Renal cortical epithelial cell (primary cell): ENCODE data around the gene TTC22. TPM values are rescaled to one million over a fixed set of nuclear protein-coding genes. Genes with fewer than 3 reads are reported as not detected.
"Not testable (repeated sequence)": the region's sequence is repeated elsewhere in the genome, so short reads cannot be mapped to it uniquely, and the experiment has no call there.

Experiments used
- DNase-seq: peaks from one replicate; pipeline ENCODE4 v3.0.0-alpha.2; 2011; ENCODE audit warnings: low read depth
- total RNA-seq: library from RNA; depleted of rRNA; stranded (reverse); fragments of >200 nt; gene quantifications from 2 replicates; pipeline ENCODE4 v1.2.3, GENCODE V29; 2014

The TTC22 gene
- total RNA-seq, 1 donor from 2014 or later, result 10.3 TPM

DNA sequence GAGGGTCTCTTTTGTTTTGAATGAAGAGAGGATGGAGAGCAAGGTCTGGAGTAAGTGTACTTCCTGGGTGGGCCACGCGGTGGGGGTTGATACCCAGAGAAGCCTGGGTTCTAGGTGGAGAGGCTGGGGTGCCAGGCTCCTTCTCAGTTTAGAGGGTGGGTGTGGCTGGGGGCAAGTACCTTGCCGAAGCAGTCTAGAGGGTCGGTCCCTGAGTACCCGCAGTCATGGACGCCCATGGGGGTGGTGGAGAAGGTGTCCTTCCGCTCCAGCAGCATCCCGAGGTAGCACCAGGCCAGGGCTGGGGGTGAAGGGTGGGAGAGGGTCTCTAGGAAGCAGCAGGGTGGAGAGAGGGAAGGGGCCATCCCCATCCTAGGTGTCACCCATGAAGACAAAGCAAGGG, 14.3 kb downstream of the TTC22 start:
- no peak for DNase-seq

DNA sequence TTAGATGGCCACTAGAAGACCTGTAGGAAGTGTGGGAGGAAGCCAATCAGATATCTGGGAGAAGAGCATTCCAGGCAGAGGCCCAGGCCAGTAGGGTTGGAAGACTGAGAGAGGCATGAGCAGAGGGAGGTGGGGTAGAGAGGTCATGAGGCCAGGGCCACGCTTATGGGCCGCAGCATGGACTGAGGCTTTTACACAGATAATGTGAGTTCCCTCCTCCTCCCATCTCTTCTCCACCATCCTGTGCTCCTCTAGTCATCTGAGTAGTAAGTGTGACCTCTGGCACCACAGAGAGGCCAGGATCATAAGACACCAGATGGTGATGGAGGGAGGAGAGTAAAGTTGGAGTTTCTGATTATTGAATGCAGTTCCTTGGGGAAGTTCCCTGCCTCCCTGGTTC, 17.1 kb downstream of the TTC22 start:
- DNase-seq, result no peak

DNA sequence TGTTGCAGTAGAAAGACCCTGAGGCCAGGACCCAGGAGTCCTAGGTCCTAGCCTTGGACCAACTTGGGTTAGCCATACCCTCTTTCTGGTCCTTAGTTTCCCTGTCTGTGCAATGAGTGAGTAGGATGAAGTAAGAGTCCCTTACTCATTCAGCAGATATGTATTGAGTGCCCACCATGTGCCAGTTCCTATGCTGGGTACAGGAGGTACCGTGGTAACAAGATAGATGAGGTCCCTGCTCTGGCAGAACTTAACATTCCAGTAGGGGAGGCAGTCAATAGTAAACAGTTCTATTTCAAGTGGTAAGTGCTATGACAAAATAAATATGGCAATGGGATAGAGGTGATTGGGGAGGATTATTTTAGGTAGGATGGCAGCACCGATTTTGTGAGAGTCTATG, 18.5 kb downstream of the TTC22 start:
- no peak for DNase-seq

DNA sequence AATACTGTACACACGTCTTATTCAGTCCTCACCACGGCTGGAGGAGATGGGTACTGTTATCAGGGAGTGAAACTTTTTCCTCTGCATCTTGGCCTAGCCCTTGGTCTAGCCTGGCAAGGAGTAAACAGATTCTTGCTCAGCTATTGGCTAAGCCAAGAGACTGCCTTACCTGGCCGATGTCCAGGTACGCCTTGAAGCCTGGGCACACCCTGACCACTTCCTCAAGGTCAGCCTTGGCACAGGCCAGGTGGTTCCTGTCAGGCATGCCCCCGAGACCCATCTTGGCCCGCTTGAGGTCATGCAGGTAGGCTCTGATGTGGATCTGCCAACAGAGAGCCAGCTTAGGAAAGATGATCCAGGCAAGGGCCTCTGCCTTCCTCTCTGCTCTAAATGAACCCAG, 19.0 kb downstream of the TTC22 start:
- DNase-seq, result no peak

DNA sequence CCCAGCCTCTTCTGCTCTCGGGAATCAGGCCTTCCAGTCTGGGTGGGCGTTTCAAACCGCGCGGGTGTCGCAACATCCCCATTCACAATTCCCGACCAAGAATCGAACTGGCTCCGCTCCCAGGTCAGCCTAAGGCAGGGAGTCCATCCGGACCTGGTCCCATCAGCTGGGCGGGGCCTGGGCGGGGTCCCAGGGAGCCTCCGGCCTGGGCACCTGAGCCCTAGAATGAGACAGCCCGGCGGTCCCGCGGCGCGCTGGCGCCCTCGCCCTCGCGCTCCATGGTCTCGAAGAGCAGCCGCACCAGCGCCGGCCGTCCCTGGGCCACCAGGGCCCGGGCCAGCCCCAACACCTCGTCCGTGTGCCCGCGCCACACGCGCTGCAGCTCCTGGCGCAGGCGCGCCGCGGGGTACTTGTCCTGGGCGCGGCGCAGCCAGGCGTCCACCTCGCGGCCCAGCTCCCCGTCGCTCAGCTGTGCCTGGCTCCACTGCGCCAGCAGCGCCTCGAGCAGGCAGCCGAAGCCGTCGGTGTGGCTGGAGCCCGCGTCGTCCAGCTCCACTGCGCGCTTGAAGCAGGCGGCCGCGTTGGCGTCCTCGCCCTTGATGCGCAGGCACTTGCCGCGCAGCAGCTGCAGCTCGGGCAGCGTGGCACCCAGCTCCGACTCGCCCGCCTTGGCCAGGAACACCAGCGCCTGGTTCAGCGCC, 19.9 kb downstream of the TTC22 start:
- DNase-seq, result no peak

DNA sequence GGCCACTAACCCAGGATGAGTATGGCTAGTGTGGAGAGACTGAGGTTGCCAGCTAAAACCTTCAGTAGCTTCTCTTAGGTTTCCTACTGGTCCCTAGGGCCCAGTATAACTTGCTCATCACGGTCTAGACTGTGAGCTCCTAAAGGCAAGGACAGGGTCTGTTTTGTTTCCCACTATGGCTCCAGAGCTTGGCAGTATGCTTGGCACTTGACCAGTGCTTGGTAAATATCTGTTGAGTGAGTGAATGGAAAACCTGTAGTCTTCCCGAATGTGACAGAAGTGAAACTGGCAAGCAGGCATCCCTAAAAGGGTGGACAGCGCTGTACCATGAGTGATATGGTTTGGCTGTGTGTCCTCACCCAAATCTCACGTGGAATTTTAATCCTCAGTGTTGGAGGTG, 23.7 kb downstream of the TTC22 start:
- DNase-seq, result no peak

DNA sequence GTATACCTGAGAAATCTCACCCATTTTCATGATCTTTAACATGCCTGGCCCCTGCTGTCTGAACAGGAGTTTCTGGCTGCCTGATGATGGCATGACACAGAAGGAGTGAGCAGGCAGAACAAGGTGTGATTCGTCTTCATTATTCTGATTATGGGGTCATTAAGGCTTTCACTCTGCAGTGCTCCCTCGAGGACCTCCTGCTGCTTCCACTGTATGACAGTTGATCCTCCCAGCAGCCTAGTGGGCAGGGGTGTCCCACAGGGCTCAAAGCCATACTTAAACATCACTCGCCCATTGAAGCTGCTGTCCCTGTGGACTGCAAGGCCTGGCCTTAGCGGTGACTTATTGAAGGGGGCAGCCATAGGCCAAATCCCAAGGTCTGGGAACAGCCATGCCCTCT, 24.1 kb downstream of the TTC22 start:
- DNase-seq, result no peak

DNA sequence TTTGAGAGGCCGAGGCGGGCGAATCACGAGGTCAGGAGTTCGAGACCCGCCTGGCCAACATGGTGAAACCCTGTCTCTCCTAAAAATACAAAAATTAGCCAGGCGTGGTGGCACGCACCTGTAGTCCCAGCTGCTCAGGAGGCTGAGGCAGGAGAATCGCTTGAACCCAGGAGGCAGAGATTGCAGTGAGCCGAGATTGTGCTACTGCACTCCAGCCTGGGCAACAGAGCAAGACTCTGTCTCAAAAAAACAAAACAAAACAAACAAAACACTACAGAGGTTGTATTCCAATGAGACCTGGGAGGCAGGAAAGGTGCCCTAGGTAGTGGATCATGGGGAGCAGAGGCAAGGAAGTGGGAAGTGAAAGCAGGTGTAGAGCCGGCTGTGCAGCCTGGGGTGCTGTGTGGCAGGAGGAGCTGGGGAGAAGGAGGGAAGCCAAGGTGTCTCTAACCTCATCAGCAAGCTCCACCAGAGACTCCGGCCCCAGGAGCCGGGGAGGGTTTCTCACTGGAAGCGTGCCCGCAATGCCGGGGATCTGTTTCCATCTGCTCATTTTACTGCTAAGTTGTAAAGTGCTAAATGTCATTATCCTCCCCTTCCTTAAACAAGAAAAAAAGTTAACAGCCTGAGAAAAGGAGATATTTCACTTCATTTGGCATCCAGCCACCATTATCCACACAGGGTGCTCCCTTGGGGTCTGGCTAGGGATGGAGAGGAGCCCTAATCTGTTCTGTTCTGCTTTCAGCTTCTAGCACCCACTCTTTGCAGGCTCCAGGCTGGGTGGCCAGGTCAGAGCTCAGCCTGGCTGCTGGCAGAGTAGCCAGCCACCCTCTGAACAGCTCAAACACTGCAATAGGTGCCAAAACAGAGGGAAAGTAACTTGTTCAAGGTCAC, 25.0 kb downstream of the TTC22 start:
- not testable (repeated sequence) for DNase-seq

DNA sequence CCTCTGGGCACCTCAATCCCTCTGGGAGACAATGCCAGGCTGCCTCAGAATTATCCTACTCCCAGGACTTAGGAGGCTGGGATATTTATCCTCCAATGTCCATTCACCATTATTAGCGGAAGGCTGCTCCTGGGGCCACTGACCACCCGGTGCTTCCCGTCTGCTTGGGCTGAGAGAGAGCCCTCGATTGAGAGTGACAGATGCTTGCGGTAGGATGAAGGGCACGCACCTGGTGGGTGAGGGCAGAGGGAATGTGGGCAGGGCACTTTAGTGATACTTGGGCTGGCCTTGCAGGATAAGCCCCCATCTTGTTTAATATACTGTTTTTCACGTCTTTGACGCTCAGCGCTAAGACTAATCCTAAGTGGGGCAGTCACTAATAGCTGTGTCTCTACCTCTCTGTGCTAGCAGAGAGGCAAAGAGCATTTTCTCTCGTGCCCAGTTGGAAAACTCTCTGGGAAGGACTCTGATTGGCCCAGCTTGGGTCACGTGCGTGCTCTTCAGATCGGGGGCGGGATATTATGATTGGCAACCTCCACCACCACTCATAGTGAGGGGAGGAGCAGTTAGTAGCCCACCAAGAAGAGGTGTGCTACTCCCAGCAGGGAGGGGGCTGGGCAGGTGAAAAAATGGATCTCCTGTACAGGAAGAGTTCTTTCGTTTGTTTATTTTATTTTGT, 26.2 kb downstream of the TTC22 start:
- no peak for DNase-seq

DNA sequence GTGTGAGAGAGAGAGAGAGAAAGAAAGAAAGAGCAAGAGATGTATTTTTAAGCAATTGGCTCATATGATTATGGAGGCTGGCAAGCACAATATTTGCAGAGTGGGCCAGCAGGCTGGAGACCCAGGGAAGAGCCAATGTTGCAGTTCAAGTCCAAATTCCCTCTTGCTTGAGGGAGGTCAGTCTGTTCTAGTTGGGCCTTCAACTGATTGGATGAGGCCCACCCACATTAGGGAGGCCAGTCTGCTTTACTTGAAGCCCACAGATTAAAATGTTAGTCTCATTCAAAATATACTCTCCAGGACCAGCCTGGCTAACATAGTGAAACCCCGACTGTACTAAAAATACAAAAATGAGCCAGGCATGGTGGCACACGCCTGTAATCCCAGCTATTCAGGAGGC, 28.2 kb downstream of the TTC22 start:
- DNase-seq, result no peak

DNA sequence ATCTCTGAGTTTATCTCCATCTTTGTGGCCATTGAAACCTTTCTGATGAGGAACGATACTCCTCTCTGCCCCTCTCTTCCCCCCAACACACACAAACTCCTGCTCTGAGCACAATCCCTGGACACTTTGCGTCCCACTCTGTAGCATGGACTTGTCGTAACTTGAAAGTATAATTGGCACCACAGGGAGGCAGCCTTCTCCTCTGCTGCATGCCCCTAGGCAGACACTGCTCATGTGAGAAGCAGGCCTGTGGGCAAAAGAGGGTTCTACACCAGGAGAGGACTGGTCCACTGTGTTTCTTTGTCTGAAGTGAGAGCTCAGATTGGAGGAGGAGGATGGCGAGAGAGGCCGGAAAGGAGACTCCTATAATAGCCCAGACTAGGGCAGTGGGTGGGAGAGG, 33.0 kb downstream of the TTC22 start:
- DNase-seq, result peak; percentile 24

DNA sequence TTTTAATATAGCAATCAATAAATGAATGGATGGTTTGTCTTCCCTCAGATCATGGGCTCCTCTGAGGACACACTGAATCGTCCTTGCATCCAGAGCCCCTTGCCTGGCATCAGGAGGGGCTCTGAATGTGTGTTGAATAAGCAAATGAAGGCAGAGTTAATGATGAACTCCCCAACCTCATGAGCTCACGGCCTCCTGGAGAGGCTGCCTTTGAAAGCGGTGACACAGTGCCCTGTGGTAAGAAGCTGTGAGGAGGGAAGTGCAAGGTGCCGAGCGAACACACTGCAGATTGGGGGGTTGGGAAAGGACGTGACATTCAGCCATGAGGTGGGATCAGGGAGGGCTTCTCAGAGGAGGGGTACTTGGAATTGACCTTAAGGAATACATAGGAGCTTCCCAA, 33.6 kb downstream of the TTC22 start:
- DNase-seq, result peak; percentile 54

DNA sequence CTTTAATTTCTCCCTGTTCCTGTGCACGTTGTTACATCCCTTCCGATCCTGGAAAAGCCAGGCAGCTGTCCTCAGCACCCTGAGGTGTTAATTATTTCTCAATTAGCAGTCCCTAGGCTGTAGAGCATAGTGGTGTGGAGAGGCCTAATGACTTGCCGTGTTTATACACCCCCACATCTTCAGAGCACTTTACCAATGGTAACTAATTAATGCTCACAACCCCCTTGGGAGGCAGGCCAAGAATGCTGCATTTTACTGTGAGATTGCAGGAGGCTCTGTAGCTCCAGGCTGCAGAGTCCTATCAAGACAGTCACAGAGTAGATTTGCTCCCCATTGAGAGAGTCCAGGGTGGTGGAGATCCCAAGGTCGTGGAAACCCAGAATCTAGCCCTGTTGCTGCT, 34.4 kb downstream of the TTC22 start:
- peak; percentile 88 for DNase-seq

DNA sequence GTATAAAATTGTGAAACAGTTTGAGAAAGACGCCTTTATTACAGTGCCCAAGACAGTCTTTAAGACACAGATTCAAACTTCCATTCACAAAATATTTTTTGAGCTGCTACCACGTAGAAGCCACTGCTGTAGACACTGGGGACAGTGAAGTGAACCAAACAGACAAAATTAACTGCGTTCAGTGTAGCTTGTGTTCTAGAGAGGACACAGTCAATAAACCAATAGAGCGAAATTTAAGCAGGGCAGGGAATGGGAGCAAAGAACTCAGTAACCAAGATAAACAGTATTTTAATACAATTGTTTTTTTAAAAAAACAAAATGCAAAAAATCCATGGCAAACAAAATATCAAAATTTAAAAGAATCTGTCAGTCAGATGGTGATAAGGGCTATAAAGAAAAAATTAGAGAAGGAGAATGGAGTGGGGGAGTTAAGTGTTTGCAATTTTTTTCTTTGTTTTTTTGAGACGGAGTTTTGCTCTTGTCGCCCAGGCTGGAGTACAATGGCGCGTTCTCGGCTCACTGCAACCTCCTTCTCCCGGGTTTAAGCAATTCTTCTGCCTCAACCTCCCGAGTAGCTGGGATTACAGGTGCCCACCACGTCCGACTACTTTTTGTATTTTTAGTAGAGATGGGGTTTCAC, 36.1 kb downstream of the TTC22 start:
- DNase-seq, result no peak

DNA sequence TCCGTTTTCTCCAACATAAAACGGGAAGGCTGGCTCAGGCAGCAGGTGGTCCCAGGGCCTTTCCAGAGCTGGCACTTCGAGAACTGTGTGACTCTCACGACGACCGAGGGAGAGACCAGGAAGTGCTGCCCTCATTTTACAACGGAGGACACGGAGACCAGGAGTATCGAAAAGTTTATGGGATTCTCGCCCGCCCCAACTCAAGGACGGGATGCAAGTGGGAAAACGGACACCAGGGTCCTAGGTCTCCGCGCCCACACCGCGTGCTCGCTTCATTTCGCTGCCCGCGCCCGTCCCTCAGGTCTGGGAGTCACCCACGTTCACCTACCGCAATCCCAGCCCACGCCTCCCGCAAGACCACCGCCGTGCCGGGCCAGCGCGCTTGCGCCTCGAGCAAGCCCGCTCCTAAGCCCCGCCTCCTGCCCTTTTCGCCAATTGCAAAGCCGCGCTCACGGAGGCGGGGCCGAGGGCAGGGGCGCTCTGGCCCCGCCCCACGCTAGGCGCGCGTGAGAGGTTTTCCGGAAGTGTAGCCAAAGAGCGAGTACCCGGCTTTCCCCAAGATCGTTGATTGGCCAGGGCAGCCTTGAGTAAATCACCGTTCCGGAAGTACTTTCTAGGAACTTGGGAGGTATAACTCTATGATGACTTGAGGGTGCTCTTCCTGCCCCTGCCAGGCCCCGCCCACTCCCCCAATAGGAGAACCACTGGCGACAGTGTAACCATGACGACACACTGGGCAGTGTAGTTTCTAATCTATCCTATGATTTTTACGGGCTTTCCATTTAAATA, 36.8 kb downstream of the TTC22 start, which contains the start of gene PARS2:
Gene PARS2, minus strand, starts transcription at position 391 of the 789 bp plus-strand sequence. CDS start 5,362 bp downstream, outside the sequence.
- DNase-seq, result peak; percentile 100

DNA sequence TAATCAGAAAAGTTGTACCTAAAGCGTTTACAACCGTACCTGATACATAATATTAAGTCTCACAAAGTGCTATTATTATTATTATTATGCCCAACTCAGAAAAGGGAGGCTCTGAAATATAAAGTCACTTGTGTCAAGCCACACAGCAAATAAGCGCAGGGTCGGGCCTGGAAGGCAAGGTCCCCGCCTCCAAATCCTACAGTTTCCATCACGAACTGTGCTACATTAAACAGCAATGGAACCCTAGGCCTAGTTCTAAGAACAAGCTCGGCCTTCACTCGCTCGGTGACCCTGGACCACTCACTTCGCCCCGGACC, 37.3 kb downstream of the TTC22 start:
- no peak for DNase-seq

DNA sequence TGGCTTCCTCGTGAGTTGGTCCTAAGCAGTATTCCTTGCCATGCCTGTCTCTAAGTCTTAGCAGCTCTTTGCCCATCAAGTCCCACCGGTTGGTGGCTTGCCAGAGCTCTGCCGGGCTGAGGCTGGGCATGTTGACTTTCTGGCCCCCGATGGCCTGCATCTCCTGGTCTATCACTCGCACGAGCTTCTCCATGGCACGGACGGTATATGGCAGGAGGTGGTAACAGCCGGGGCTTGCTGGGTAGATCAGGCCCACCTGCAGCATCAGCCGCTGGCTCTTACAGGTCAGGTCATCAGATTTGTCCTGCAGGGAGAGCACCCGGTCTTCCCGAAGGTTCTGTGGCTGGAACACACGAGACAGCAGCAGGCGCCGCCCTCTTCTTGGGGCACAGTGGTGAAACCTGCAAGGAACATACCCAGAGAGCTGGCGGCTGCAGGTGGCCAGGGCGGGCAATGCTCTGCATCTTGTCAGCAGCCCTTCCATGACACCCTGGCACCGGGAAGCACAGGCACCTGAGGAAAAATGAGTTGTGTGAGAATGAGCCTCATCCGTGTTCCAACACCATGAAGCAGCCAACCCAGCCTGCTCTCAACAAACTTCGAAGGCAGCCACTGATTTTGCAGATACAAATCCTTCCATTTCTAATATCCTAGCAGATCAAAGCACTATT, 42.3 kb downstream of the TTC22 start:
- no peak for DNase-seq

DNA sequence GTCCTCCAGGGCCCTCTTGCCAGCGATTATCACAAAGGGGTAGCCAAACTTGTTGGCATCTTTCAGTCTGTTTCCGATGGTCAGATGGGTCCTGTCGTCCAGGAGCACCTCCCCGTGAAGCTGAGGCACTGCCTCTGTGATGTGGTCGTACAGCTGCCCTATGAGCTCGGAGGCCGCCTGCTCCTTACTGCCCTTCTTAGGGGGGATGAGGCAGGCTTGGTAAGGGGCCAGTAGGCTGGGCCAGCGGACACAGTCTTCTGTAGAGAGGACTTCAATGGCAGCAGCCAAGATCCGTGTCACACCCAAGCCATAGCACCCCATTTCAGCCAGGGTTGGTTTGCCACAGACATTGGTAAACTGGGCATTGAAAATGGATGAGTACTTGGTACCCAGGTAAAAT, 43.3 kb downstream of the TTC22 start:
- DNase-seq, result no peak

DNA sequence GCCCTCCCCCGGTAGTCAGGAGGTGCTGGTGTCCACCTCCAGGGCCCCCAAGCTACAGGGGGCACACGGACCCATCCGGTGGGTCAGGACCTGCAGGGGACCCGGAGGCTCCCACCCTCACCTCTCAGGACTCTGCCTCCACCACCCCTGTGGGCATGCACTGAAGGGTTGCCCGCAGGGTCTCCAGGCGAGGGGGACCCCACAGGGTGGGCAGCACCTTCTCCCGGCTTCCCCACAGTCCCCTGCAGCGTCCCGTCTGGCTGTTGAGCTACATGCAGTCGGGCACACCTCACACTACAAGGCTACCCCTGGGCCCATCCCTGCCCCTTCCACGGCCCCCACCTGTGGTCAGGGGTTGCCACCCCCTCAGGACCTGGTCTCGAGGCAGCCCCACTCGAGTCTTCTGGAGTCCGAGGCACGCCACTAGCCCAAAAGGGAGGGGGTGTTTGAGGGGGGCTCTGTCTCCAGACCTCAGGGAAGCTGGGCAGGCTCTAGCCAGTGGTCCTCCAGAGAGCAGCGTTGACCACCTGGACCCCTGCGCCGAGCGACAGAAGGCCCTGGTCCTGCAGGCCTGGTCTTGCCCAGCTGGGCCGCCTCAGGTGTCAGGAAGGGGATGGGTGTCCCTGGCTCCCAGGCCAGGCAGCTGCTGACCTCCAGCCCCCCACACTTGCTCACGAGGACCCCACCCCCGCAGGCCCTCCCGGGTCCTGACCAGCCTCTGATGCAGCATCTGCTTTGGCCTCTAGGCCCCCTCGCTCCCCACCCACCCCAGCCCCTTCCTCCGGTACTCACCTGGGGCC, 46.4 kb downstream of the TTC22 start:
- no peak for DNase-seq

DNA sequence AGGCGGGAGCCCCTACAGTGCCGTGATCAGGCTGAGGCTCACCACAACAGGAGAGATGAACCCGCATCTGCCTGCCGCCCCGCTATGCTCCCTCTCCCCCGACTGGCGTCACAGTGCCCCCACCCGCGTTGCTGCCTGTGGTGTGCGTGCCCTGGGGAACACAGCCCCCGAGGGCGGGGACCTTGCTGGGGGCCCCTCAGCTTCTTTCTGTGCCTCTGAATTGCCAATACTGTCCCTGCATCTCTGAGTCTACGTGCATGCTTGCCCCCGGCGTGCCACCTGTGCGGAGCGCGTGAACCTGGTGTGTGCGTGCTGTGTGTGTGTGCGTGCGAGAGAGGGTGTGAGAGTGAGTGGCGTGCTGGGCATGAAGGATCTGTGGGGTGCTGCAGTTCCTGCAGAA, 47.1 kb downstream of the TTC22 start:
- DNase-seq, result no peak
